ENCODE results near the gene FGA. TPM values are rescaled to one million over a fixed set of nuclear protein-coding genes. Genes with fewer than 3 reads are reported as not detected.

FGA gene
- total and polyA plus RNA-seq, 7 donors = 0.79 to 0.83 TPM; not detected in 5

- DNase-seq = no peak
- WGBS, 3 donors = 85 to 90% (median 86%) methylated on average over 5 of the region's 5 CpGs
- no peak for TF ChIP-seq CTCF (IDR thresholded peaks at IDR 0.05)
- Histone ChIP-seq H3K36me3 (ENCODE audit: insufficient read depth in 1 of 2, low read depth in 1 of 2) (no peaks in the 10 kb centered on the region), H3K9me3 (no peaks in the 10 kb centered on the region), H3K4me3 (no peak overlapping the region), H3K4me1 (no peaks in the 10 kb centered on the region), H3K27me3 (ENCODE audit: insufficient read depth in 3 of 3, low read length in 2 of 3) (peaks cover 0 to 5% (median 0%) of the 10 kb centered on the region in 3 donors), H3K27ac (no peak overlapping the region)
- intact Hi-C loops (cut with DNase I) = no loop called here
- no peak for ATAC-seq
These were observed 21.0 kb downstream of the FGA start for GRCh38 chr4:154569584-154569983.

- ATAC-seq (no peak), DNase-seq (no peak)
- Histone ChIP-seq H3K4me3 (no peak overlapping the region), H3K36me3 (ENCODE audit: insufficient read depth in 1 of 2, low read depth in 1 of 2) (no peaks in the 10 kb centered on the region), H3K27ac (no peak overlapping the region), H3K9me3 (no peaks in the 10 kb centered on the region), H3K4me1 (no peaks in the 10 kb centered on the region), H3K27me3 (ENCODE audit: insufficient read depth in 3 of 3, low read length in 2 of 3) (peaks cover 0 to 5% (median 0%) of the 10 kb centered on the region in 3 donors)
- no peak for TF ChIP-seq CTCF (IDR thresholded peaks at IDR 0.05)
- 43 to 44% (median 43%) methylated on average over 3 of the region's 3 CpGs for WGBS, 3 donors
- intact Hi-C loops (cut with DNase I) = no loop called here
These were observed 21.5 kb downstream of the FGA start for GRCh38 chr4:154569028-154569427.

DNA sequence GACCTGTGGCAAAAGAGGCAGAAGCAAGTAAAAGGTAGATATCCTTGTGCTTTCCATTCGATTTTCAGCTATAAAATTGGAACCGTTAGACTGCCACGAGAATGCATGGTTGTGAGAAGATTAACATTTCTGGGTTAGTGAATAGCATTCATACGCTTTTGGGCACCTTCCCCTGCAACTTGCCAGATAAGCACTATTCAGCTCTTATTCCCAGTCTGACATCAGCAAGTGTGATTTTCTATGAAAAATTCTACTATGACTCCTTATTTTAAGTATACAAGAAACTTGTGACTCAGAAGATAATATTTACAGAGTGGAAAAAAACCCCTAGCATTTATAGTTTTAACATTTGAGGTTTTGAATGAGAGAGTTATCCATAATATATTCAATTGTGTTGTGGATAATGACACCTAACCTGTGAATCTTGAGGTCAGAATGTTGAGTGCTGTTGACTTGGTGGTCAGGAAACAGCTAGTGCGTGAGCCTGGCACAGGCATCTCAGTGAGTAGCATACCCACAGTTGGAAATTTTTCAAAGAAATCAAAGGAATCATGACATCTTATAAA lies 23.8 kb downstream of the FGA start:
- H3K4me3 ChIP-seq = no peak overlapping the region
- no peak for TF ChIP-seq CTCF (IDR thresholded peaks at IDR 0.05)
- intact Hi-C loops (cut with DNase I) = no loop called here
- DNase-seq (no peak), ATAC-seq (no peak)
- no peak overlapping the region for H3K27ac ChIP-seq
- no peaks in the 10 kb centered on the region for H3K36me3 ChIP-seq (ENCODE audit: insufficient read depth in 1 of 2, low read depth in 1 of 2)
- H3K9me3 ChIP-seq = no peaks in the 10 kb centered on the region
- H3K4me1 ChIP-seq = no peaks in the 10 kb centered on the region
- 71 to 76% (median 73%) methylated on average over 5 of the region's 5 CpGs for WGBS, 3 donors
- peaks cover 0 to 4% (median 0%) of the 10 kb centered on the region in 3 donors for H3K27me3 ChIP-seq (ENCODE audit: insufficient read depth in 3 of 3, low read length in 2 of 3)

DNA sequence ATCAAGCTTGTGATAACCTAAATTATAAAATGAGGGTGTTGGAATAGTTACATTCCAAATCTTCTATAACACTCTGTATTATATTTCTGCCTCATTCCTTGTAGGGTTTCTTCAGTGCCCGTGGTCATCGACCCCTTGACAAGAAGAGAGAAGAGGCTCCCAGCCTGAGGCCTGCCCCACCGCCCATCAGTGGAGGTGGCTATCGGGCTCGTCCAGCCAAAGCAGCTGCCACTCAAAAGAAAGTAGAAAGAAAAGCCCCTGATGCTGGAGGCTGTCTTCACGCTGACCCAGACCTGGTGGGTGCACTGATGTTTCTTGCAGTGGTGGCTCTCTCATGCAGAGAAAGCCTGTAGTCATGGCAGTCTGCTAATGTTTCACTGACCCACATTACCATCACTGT lies 24.8 kb downstream of the FGA start:
- no peaks in the 10 kb centered on the region for H3K9me3 ChIP-seq
- no peaks in the 10 kb centered on the region for H3K36me3 ChIP-seq (ENCODE audit: insufficient read depth in 1 of 2, low read depth in 1 of 2)
- DNase-seq = no peak
- no peak overlapping the region for H3K4me3 ChIP-seq
- no peaks in the 10 kb centered on the region for H3K27me3 ChIP-seq (ENCODE audit: insufficient read depth in 3 of 3, low read length in 2 of 3)
- no peak for TF ChIP-seq CTCF (IDR thresholded peaks at IDR 0.05)
- no peaks in the 10 kb centered on the region for H3K4me1 ChIP-seq
- 82 to 94% (median 93%) methylated on average over 6 of the region's 6 CpGs for WGBS, 3 donors
- intact Hi-C loops (cut with DNase I) = no loop called here
- no peak overlapping the region for H3K27ac ChIP-seq
- no peak for ATAC-seq

DNA sequence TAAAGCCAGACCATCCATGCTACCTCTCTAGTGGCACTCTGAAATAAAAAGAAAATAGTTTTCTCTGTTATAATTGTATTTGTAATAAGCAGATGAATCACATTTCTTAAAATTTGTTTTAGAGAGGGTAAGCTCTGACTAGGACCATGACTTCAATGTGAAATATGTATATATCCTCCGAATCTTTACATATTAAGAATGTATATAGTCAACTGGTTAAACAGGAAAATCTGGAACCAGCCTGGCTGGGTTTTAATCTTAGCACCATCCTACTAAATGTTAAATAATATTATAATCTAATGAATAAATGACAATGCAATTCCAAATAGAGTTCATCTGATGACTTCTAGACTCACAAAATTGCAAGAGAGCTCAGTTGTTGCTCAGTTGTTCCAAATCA lies 26.2 kb downstream of the FGA start:
- Histone ChIP-seq H3K4me3 (no peak overlapping the region), H3K4me1 (no peaks in the 10 kb centered on the region), H3K9me3 (no peaks in the 10 kb centered on the region), H3K36me3 (ENCODE audit: insufficient read depth in 1 of 2, low read depth in 1 of 2) (no peaks in the 10 kb centered on the region), H3K27me3 (ENCODE audit: insufficient read depth in 3 of 3, low read length in 2 of 3) (no peaks in the 10 kb centered on the region), H3K27ac (no peak overlapping the region)
- no peak for TF ChIP-seq CTCF (IDR thresholded peaks at IDR 0.05)
- intact Hi-C loops (cut with DNase I) = no loop called here
- ATAC-seq = no peak
- 91 to 97% (median 91%) methylated on average over 1 of the region's 1 CpG for WGBS, 3 donors
- no peak for DNase-seq
